ENCODE results near the gene AGPAT4.

DNA sequence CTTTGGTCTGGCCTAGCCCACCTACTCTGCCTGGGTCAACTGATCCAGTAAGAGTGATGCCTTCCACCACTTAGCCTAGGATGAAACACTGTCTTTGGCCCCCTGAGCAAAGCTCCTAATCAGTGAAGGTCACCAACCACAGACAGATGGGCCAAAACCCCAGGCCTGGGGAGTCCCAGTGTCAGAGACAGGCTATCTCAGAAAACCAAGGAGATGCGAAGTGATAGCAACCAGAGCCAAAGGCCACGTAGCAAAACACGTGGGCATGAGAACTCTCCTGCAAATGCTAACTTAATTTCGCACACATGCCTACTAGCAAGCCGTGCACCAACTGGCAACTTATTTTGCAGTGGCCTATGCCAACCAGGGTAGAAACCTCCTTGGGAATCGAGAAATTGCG, 29.1 kb downstream of the AGPAT4 start:
- TF ChIP-seq, protein P1, sequence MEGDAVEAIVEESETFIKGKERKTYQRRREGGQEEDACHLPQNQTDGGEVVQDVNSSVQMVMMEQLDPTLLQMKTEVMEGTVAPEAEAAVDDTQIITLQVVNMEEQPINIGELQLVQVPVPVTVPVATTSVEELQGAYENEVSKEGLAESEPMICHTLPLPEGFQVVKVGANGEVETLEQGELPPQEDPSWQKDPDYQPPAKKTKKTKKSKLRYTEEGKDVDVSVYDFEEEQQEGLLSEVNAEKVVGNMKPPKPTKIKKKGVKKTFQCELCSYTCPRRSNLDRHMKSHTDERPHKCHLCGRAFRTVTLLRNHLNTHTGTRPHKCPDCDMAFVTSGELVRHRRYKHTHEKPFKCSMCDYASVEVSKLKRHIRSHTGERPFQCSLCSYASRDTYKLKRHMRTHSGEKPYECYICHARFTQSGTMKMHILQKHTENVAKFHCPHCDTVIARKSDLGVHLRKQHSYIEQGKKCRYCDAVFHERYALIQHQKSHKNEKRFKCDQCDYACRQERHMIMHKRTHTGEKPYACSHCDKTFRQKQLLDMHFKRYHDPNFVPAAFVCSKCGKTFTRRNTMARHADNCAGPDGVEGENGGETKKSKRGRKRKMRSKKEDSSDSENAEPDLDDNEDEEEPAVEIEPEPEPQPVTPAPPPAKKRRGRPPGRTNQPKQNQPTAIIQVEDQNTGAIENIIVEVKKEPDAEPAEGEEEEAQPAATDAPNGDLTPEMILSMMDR (conservative IDR thresholded peaks at IDR 0.05), result no peak
- TF ChIP-seq EZH2 (IDR thresholded peaks at IDR 0.05; ENCODE audit: low read depth), result no peak
